Measurements from ENCODE around the gene TRIP4. TPM values are rescaled to one million over a fixed set of nuclear protein-coding genes. Genes with fewer than 3 reads are reported as not detected.

TRIP4 gene
- total and polyA plus RNA-seq, 9 of the 15 experiments (the other 6 are each of a cell fraction or from before 2014, with no cell fraction given) = 7.6 to 23.3 (median 16.7) TPM

GRCh38 chr15:64381000-64381751 lies 6.5 kb upstream of the TRIP4 start, which contains the start of gene PCLAF (continued):
- TF ChIP-seq LCOR (CRISPR knock-in tag; IDR thresholded peaks at IDR 0.05) (peak; percentile 73), SPI1 (IDR thresholded peaks at IDR 0.05; ENCODE audit: borderline replicate concordance, low read depth, low read length) (peak; percentile 85), FOXP1 (CRISPR knock-in tag; IDR thresholded peaks at IDR 0.05) (peak; percentile 47; the same call in 1 of the 2 replicates), FOXK2 (conservative IDR thresholded peaks at IDR 0.05 in 1 of 2, IDR thresholded peaks at IDR 0.05 in 1 of 2; ENCODE audit: low read depth in 2 of 2) (peak; percentile 66 to 78; a peak in 2 of 4 replicates), PHF8 (IDR thresholded peaks at IDR 0.05; ENCODE audit: borderline replicate concordance, low read length) (peak; percentile 91), MEIS2 (IDR thresholded peaks at IDR 0.05; ENCODE audit: partially characterized antibody) (peak; percentile 52), SMAD4 (CRISPR knock-in tag; conservative IDR thresholded peaks at IDR 0.05) (no peak; the same call in 1 of the 2 replicates)

- Histone ChIP-seq H3K4me3 (no peak overlapping the region), H3K9me3 (replicated peaks; ENCODE audit: control insufficient read depth, insufficient read depth, low read depth, low read length) (no peaks in the 10 kb centered on the region), H3K27me3 (ENCODE audit: control insufficient read depth in 2 of 2, insufficient read depth in 2 of 2, low read length in 2 of 2) (no peaks in the 10 kb centered on the region), H4K20me1 (replicated peaks; ENCODE audit: control insufficient read depth, insufficient read depth, low read length) (0 out of 2 replicates have a peak, but pooled peaks cover 3% of the 10 kb centered on the region), H3K4me1 (replicated peaks in 1 of 2; ENCODE audit: control insufficient read depth in 2 of 2, insufficient read depth in 2 of 2, low read length in 2 of 2) (peaks cover 5 to 22% of the 10 kb centered on the region in 2 experiments; a peak in 4 of 5 replicates), H3K9ac (ENCODE audit: insufficient read depth in 1 of 2, low read depth in 2 of 2, low read length in 2 of 2) (no peak overlapping the region), H3K9me1 (ENCODE audit: control insufficient read depth, insufficient read depth, low read length) (no peaks in the 10 kb centered on the region), H2AFZ (ENCODE audit: low read depth, low read length) (no peak overlapping the region), H3K4me2 (ENCODE audit: insufficient read depth, low read length) (no peak overlapping the region), H3K36me3 (ENCODE audit: control insufficient read depth, insufficient read depth, low read length) (peaks cover 10% of the 10 kb centered on the region; the same call in 2 of the 3 replicates), H3K27ac (ENCODE audit: extremely low read depth, low read depth, low read length) (no peak overlapping the region), H3K79me2 (ENCODE audit: control insufficient read depth, insufficient read depth, low read length) (peaks cover 43% of the 10 kb centered on the region)
- intact Hi-C loops (cut with micrococcal nuclease) = no loop called here
- FAIRE-seq (no peak), ATAC-seq (no peak), DNase-seq (ENCODE audit: extremely low read depth in 1 of 4, low spot score in 3 of 4) (no peak)
- 35% methylated on average over 2 of the region's 2 CpGs for WGBS (ENCODE audit: insufficient coverage, low coverage, missing lambda C conversion rate)
- TF ChIP-seq MAFF (IDR thresholded peaks at IDR 0.05; ENCODE audit: low read length) (no peak), HNRNPL (IDR thresholded peaks at IDR 0.05; ENCODE audit: low read depth, low read length) (no peak), ZNF316 (IDR thresholded peaks at IDR 0.05) (peak; percentile 67; the same call in 1 of the 2 replicates)
- BruUV-seq (replicated peaks) = no TSS peak
- POLR2A ChIA-PET = no interaction called here
- in situ Hi-C loops (cut with MboI) = no loop called here
- CTCF ChIA-PET (ENCODE audit: low intra/inter-chr PET ratio) = no interaction called here
These were observed 3.9 kb upstream of the TRIP4 start for GRCh38 chr15:64383760-64384159.

Measured in K562 (cell line).